C4-2B (cell line): ENCODE results near the gene TPR.
"Not testable (repeated sequence)": the region's sequence is repeated elsewhere in the genome, so short reads cannot be mapped to it uniquely, and the experiment has no call there.

Experiments used
- H3K27ac ChIP-seq: fragments of 450-650 bp; 2 replicates; pipeline ENCODE4 v1.5.1; 2017
- ZFX ChIP-seq: fragments of 450-650 bp; IDR thresholded peaks from 2 replicates; pipeline ENCODE4 v1.6.1; 2017
- TF ChIP-seq, protein P1 (sequence below): fragments of 450-650 bp; conservative IDR thresholded peaks from 2 replicates; pipeline ENCODE4 v1.5.1; 2017; ENCODE audit warnings: mild to moderate bottlenecking

The TPR gene

DNA sequence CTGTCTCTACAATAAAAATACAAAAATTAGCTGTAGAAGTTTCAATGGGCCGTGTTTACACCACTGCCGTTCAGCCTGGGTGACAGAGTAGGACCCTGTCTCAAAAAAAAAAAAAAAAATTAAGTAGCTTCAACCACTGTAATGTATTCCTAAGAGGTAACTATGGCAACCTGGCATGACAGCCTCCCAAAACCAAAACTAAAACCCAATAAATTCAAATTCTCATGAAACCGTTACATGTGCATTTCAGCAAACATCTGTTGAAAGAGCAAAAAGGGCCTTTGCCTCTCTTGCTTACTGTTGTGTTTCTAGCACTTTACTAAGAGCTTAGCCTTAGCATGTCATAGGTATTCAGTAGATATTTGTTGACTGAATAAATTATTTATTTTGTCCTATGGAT, 34.0 kb upstream of the TPR start:
- TF ChIP-seq, protein P1, sequence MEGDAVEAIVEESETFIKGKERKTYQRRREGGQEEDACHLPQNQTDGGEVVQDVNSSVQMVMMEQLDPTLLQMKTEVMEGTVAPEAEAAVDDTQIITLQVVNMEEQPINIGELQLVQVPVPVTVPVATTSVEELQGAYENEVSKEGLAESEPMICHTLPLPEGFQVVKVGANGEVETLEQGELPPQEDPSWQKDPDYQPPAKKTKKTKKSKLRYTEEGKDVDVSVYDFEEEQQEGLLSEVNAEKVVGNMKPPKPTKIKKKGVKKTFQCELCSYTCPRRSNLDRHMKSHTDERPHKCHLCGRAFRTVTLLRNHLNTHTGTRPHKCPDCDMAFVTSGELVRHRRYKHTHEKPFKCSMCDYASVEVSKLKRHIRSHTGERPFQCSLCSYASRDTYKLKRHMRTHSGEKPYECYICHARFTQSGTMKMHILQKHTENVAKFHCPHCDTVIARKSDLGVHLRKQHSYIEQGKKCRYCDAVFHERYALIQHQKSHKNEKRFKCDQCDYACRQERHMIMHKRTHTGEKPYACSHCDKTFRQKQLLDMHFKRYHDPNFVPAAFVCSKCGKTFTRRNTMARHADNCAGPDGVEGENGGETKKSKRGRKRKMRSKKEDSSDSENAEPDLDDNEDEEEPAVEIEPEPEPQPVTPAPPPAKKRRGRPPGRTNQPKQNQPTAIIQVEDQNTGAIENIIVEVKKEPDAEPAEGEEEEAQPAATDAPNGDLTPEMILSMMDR, result no peak
- no peak overlapping the region for H3K27ac ChIP-seq

DNA sequence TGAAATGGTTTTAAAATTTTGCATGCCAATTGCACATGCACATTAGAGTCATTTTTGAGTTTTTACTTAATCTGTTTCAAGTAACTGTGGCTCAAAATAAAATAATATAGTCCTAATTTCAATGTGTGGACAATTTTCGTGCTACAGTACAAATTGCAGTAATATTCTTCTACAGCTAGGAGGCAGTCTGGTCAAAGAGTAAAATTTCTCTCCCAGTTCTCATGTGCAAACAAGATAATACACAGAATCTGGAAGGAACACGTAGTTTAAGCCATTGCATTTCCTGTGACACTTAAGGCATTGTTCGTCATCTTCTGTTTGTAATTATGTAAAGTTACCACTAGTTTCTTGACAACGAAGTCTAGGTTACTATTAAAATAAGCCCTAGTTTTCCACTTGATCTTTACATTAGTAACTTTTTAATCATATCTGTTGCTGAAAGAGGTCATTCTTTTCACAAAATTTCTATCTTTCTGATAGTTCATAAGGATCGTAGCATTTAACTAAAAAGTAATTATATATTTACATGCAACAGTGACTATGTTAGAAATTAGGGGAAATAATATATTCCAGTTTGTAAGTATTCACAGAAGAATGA, 29.5 kb upstream of the TPR start:
- no peak overlapping the region for H3K27ac ChIP-seq
- no peak for TF ChIP-seq ZFX
- TF ChIP-seq, protein P1, result peak; percentile 94

DNA sequence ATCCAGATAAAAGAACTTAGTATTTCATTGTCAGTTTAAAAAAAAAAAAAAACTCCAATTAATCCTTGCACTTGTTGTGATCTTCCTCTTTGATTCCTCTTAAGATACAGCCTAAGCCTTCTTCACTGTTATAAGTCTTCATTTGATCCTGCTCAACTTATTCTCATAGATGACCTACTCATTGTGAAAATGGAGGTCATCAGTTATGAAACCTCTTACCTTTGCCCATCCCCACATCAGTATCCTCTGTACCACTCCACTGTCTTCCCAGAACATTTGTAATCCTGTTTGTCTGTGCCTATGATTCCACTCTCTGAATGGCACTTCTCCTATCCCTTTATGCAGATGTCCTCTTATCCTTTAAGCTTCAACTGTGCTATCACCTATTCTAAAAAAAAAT, 28.6 kb upstream of the TPR start:
- H3K27ac ChIP-seq, result no peak overlapping the region
- TF ChIP-seq ZFX, result no peak
- TF ChIP-seq, protein P1, result no peak

DNA sequence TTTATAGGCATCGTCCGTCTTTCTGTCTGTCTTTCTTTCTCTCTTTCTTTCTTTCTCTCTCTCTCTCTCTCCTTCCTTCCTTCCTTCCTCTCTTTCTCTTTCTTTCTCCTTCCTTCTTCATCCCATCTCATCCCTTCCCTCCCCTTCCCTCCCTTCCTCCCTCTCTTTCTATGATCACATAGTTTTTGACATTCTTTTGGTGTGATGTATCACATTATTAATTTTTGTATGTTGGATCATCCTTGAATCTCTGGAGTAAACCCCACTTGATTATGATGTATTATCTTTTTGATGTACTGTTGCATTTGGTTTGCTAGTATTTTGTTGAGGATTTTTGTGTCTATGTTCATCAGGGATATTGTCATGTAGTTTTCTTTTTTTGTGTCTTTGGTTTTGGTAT, 26.4 kb upstream of the TPR start:
- H3K27ac ChIP-seq, result not testable (repeated sequence)

DNA sequence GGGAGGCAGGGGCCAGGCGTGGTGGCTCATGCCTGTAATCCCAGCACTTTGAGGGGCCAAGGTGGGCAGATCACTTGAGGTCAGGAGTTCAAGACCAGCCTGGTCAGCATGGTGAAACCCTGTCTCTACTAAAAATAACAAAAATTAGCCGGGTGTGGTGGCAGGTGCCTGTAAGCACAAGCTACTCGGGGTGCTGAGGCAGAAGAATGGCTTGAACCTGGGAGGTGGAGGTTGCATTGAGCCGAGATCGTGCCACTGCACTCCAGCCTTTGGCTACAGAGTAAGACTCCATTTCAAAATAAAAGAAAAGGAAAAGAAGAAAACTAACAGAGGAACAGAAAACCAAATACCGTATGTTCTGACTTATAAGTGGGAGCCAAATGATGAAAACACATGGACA, 17.7 kb upstream of the TPR start:
- H3K27ac ChIP-seq, result not testable (repeated sequence)

DNA sequence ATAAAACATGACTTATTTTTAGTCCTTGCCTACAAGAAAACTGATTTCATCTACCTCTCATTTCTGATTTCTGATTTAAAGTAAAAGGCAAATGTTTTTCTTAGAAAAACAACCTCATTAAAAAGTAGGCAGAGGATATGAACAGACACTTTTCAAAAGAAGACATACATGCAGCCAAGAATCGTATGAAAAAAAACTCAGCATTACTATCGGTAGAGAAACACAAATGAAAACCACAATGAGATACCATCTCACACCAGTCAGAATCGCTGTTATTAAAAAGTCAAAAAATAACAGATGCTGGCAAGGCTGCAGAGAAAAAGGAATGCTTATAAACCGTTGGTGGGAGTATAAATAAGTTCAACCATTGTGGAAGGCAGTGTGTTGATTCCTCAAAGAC, 16.8 kb upstream of the TPR start:
- no peak for TF ChIP-seq ZFX
- TF ChIP-seq, protein P1, result no peak
- no peak overlapping the region for H3K27ac ChIP-seq

DNA sequence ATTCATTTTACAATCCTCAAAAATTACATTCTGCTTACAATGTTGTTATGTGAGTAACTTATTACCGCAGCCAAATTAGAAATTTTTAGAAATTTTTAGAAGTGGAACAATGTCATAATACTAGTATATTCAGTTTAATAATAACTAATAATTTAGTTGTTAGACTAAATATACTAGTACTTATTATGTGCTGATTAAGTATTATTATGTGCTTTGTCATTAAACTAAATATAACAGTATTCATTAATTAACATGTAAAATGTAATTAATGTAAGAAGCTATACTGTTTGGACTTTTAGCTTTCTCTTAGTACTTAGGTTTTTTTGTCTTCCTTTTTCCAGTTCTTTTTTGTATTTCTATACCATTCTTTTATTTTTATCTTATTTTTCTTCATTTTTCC, 15.9 kb upstream of the TPR start:
- H3K27ac ChIP-seq, result no peak overlapping the region

DNA sequence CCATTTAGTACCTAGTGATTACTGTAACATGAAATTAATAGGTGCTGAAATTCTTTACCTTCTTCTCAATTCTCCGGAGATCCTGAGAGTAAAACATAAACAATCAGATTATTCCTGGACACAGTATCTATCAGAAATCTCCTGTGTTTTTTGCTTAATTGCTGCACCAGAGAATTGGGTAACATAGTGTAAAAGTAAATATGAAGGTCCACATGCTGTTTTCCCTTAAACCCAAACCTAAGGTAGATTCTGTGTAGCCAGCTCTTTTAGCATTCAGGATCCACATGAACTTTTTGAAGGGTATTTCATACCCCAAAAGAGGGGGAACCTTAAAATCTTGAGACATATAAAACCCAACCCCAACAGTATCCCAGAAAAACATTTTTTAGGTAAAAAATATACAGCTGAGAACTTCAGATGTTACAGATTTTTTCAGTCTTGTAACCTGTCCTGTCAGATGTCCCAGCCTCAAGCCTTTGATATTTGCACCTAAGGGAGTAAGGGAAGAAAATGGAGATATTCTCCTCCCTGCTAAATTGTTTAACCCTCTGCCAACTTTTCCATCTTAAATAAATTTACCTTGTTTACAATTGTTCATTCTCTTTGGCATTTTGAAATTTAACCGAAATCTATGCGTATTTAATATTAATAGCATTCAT, 11.8 kb upstream of the TPR start:
- TF ChIP-seq, protein P1, result no peak
- H3K27ac ChIP-seq, result no peak overlapping the region

More for the DNA sequence above, 15.9 kb upstream of the TPR start:
- TF ChIP-seq ZFX, result no peak

DNA sequence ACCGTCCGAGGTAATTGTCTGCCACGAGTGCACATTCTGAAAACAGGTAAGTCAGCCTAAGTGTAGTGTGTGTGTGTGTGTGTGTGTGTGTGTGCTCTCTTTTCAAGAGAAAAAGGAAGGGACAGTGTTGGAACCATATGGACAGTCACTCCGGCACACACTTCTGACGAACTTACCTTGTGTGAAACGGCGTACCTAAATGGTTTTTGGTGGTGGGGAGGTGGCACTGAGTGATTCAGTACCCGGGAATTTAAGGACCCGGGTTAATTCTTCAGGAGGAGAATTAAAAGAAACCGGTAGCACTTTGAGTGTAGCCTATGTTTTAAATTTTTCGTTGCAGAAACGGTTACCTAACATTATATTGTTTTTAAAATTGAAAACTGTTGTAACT, 871 bp upstream of the TPR start:
- TF ChIP-seq ZFX, result peak; percentile 40; the same call in 1 of the 2 replicates
- TF ChIP-seq, protein P1, result no peak
- H3K27ac ChIP-seq, result peak overlapping the region; percentile 94
